BJ (cell line): Measurements from ENCODE around the gene PROM1. TPM values are rescaled to one million over a fixed set of nuclear protein-coding genes. Genes with fewer than 3 reads are reported as not detected.
A peak's percentile ranks its signal among the peaks of the same experiment; 100 is the strongest.

Experiments
- CTCF ChIA-PET: fragments of 350-600 bp; formaldehyde crosslinking; extraction: SDS; loops from one replicate; lab custom pipeline; 2021; ENCODE audit warnings: antibody characterized with exemption, inconsistent platforms; lab: Yijun Ruan, JAX
- POLR2A ChIA-PET: fragments of 300-600 bp; sonication (Branson Sonifier 250); formaldehyde crosslinking; extraction: SDS; loops from one replicate; lab custom pipeline; 2021; ENCODE audit warnings: antibody characterized with exemption; lab: Charles Lee
- DNase-seq: peaks from one replicate; pipeline ENCODE4 v3.0.0-alpha.2; 2011; ENCODE audit warnings: low read depth
- H3K27me3 ChIP-seq: 2 replicates; pipeline ENCODE4 v1.6.0; 2011; ENCODE audit warnings: low read length; ENCODE audit not compliant: control insufficient read depth, insufficient read depth
- H3K36me3 ChIP-seq: 2 replicates; pipeline ENCODE4 v1.5.1; 2011; ENCODE audit warnings: low read length; ENCODE audit not compliant: control insufficient read depth, insufficient read depth
- H3K4me3 ChIP-seq: 2 replicates; pipeline ENCODE4 v1.5.1; 2011; ENCODE audit warnings: low read depth, mild to moderate bottlenecking, control low read depth, low read length
- CTCF ChIP-seq: IDR thresholded peaks from 2 replicates; pipeline ENCODE4 v1.5.1; 2011; ENCODE audit warnings: low read depth, mild to moderate bottlenecking, control low read depth, inconsistent platforms, low read length, moderate library complexity; ENCODE audit not compliant: insufficient read depth
- polyA plus RNA-seq: library from polyadenylated mRNA; depleted of rRNA; stranded (reverse); fragments of >200 nt; gene quantifications from 2 replicates; pipeline ENCODE4 v1.2.3, GENCODE V29; 2011; rRNA removed

The PROM1 gene
- polyA plus RNA-seq, 1 experiment, result not detected

- POLR2A ChIA-PET, result no interaction called here
- no peaks in the 10 kb centered on the region for H3K27me3 ChIP-seq
These were observed 162.9 kb downstream of the PROM1 start for GRCh38 chr4:15920723-15921591.

DNA sequence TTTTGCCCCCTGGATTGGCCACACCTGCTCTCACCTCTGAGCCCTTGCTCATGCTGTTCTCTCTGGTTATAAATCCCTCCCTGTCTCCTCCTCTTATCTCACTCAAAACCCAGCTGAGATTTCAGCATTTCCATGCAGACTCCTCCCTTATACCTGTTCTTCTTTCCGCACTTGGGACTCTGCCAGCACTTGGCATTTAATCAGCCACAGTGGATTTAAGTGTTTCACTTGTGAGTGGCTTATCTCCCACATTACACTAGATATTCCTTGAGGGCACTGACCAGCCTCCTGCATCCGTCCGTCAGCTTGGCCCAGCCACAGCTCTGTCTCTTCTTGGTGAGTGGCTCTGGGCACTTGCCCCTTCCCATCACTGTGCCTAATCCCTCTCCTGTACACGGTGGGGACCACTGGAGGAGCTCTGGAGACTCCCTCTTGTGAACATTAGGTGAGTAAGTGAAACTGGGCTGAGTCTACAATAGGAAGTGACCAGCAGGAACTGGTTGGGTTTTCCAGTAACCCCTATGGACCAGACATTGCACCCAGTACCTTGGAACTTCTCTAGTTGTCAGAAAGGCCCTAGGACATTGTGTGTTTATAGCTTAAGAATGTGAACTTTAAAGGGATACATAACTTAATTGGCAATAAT, 165.2 kb downstream of the PROM1 start:
- H3K4me3 ChIP-seq, result no peak overlapping the region
- POLR2A ChIA-PET, result no interaction called here
- TF ChIP-seq CTCF, result no peak
- no peaks in the 10 kb centered on the region for H3K27me3 ChIP-seq
- no peaks in the 10 kb centered on the region for H3K36me3 ChIP-seq
- DNase-seq, result no peak
- CTCF ChIA-PET, result interaction anchor here (0.8 to 1.8 kb wide), 6 partner anchors 9 to 113 kb away, joined by 3 to 5 read pairs (median 4); no protein-coding TSS in a partner anchor

More at GRCh38 chr4:15920723-15921591, 162.9 kb downstream of the PROM1 start:
- CTCF ChIA-PET, result interaction anchor here (1.7 to 5.6 kb wide), 2 partner anchors 35 to 39 kb away, joined by 12 to 28 read pairs; no protein-coding TSS in a partner anchor
- no peaks in the 10 kb centered on the region for H3K36me3 ChIP-seq
- TF ChIP-seq CTCF, result no peak
- no peak overlapping the region for H3K4me3 ChIP-seq
- DNase-seq, result peak; percentile 79

Other genes with a start within 250 kb of the PROM1 start
- not detected in 2 replicates for gene FGFBP1, start 145.3 kb downstream of the PROM1 start, polyA plus RNA-seq
- not detected in 2 replicates for gene FGFBP2, start 120.8 kb downstream of the PROM1 start, polyA plus RNA-seq
- 7.8 and 14.5 TPM in 2 replicates for gene TAPT1, start 142.4 kb upstream of the PROM1 start, polyA plus RNA-seq